ENCODE measurements around the gene C19orf25. TPM values are rescaled to one million over a fixed set of nuclear protein-coding genes. Genes with fewer than 3 reads are reported as not detected.

Gene C19orf25
- total RNA-seq, 1 donor from 2014 or later, result 29.2 TPM

- Mint-ChIP-seq H3K27ac (ENCODE audit: unreplicated experiment) (peak overlapping the region; percentile 52), H3K4me3 (ENCODE audit: unreplicated experiment) (peak overlapping the region; percentile 49), H3K27me3 (ENCODE audit: unreplicated experiment) (peaks cover 31% of the 10 kb centered on the region), H3K4me1 (ENCODE audit: low read depth, unreplicated experiment) (peaks cover 7% of the 10 kb centered on the region), H3K9me3 (ENCODE audit: unreplicated experiment) (peaks cover 29% of the 10 kb centered on the region), H3K36me3 (ENCODE audit: unreplicated experiment) (no peaks in the 10 kb centered on the region)
- no peak for TF ChIP-seq CTCF (IDR thresholded peaks at IDR 0.05; ENCODE audit: partially characterized antibody, unreplicated experiment)
- no peak for DNase-seq
Measured at GRCh38 chr19:1470055-1470304, 9.0 kb downstream of the C19orf25 start.

GRCh38 chr19:1469255-1470054, 9.6 kb downstream of the C19orf25 start:
- peak; percentile 34 for DNase-seq
- H3K4me3 Mint-ChIP-seq (ENCODE audit: unreplicated experiment), result no peak overlapping the region

GRCh38 chr19:1468821-1469254, 10.2 kb downstream of the C19orf25 start:
- H3K27ac Mint-ChIP-seq (ENCODE audit: unreplicated experiment), result no peak overlapping the region
- peaks cover 7% of the 10 kb centered on the region for H3K4me1 Mint-ChIP-seq (ENCODE audit: low read depth, unreplicated experiment)
- no peaks in the 10 kb centered on the region for H3K36me3 Mint-ChIP-seq (ENCODE audit: unreplicated experiment)
- peak; percentile 55 for DNase-seq
- no peak for TF ChIP-seq CTCF (IDR thresholded peaks at IDR 0.05; ENCODE audit: partially characterized antibody, unreplicated experiment)
- H3K4me3 Mint-ChIP-seq (ENCODE audit: unreplicated experiment), result no peak overlapping the region
- peaks cover 26% of the 10 kb centered on the region for H3K9me3 Mint-ChIP-seq (ENCODE audit: unreplicated experiment)
- peaks cover 31% of the 10 kb centered on the region for H3K27me3 Mint-ChIP-seq (ENCODE audit: unreplicated experiment)

More at GRCh38 chr19:1469255-1470054, 9.6 kb downstream of the C19orf25 start:
- Mint-ChIP-seq H3K4me1 (ENCODE audit: low read depth, unreplicated experiment) (peaks cover 7% of the 10 kb centered on the region), H3K27ac (ENCODE audit: unreplicated experiment) (no peak overlapping the region), H3K27me3 (ENCODE audit: unreplicated experiment) (peaks cover 31% of the 10 kb centered on the region), H3K9me3 (ENCODE audit: unreplicated experiment) (peaks cover 29% of the 10 kb centered on the region), H3K36me3 (ENCODE audit: unreplicated experiment) (no peaks in the 10 kb centered on the region)
- TF ChIP-seq CTCF (IDR thresholded peaks at IDR 0.05; ENCODE audit: partially characterized antibody, unreplicated experiment), result no peak

- H3K27ac Mint-ChIP-seq (ENCODE audit: unreplicated experiment), result peak overlapping the region; percentile 55
- no peak overlapping the region for H3K4me3 Mint-ChIP-seq (ENCODE audit: unreplicated experiment)
- peaks cover 23% of the 10 kb centered on the region for H3K9me3 Mint-ChIP-seq (ENCODE audit: unreplicated experiment)
- no peak for TF ChIP-seq CTCF (IDR thresholded peaks at IDR 0.05; ENCODE audit: partially characterized antibody, unreplicated experiment)
- no peak for DNase-seq
- peaks cover 28% of the 10 kb centered on the region for H3K27me3 Mint-ChIP-seq (ENCODE audit: unreplicated experiment)
- H3K36me3 Mint-ChIP-seq (ENCODE audit: unreplicated experiment), result no peaks in the 10 kb centered on the region
- H3K4me1 Mint-ChIP-seq (ENCODE audit: low read depth, unreplicated experiment), result peaks cover 6% of the 10 kb centered on the region
Measured at GRCh38 chr19:1468274-1468820, 10.7 kb downstream of the C19orf25 start.

Measured in glutamatergic neuron (in vitro differentiated cells).